HG03103 (cell line): Measurements from ENCODE around the gene RETREG2.
A peak's percentile ranks its signal among the peaks of the same experiment; 100 is the strongest.
"Not testable (repeated sequence)": the region's sequence is repeated elsewhere in the genome, so short reads cannot be mapped to it uniquely, and the experiment has no call there.

ENCODE experiments used
- ATAC-seq: cut with Tn5 transposase; IDR thresholded peaks from one replicate; pipeline ENCODE4 v1.9.1; 2021; ENCODE audit warnings: low read depth; ENCODE audit not compliant: unreplicated experiment

Gene RETREG2

GRCh38 chr2:219184121-219184520 lies 6.0 kb downstream of the RETREG2 start:
- no peak for ATAC-seq

- ATAC-seq = no peak
Observed at GRCh38 chr2:219186754-219187456, 8.8 kb downstream of the RETREG2 start.

- ATAC-seq = no peak
Observed at GRCh38 chr2:219197388-219197787, 19.3 kb downstream of the RETREG2 start.

GRCh38 chr2:219198974-219199373 lies 20.9 kb downstream of the RETREG2 start:
- no peak for ATAC-seq

- no peak for ATAC-seq
Observed at GRCh38 chr2:219199470-219200211, 21.6 kb downstream of the RETREG2 start.

- ATAC-seq = not testable (repeated sequence)
Observed at GRCh38 chr2:219200502-219201326, 22.6 kb downstream of the RETREG2 start.

- ATAC-seq = not testable (repeated sequence)
Observed at GRCh38 chr2:219201331-219201730, 23.3 kb downstream of the RETREG2 start.

- ATAC-seq = no peak
Observed at GRCh38 chr2:219204425-219205164, 26.5 kb downstream of the RETREG2 start.

- no peak for ATAC-seq
Observed at GRCh38 chr2:219205165-219205538, 27.1 kb downstream of the RETREG2 start.

GRCh38 chr2:219205981-219206327 lies 27.9 kb downstream of the RETREG2 start:
- no peak for ATAC-seq

- ATAC-seq = peak; percentile 96
Observed at GRCh38 chr2:219206328-219207133, 28.5 kb downstream of the RETREG2 start, which contains the start of gene ZFAND2B. Gene ZFAND2B, plus strand, starts transcription at chr2:219206782. Its CDS starts 206 bp downstream, at chr2:219206988.

- no peak for ATAC-seq
Observed at GRCh38 chr2:219207134-219207883, 29.2 kb downstream of the RETREG2 start.

GRCh38 chr2:219207884-219208740 lies 30.0 kb downstream of the RETREG2 start:
- ATAC-seq = no peak

GRCh38 chr2:219209236-219210195 lies 31.4 kb downstream of the RETREG2 start:
- ATAC-seq = no peak

- ATAC-seq = no peak
Observed at GRCh38 chr2:219210196-219210885, 32.3 kb downstream of the RETREG2 start.

GRCh38 chr2:219210886-219211362 lies 32.8 kb downstream of the RETREG2 start:
- ATAC-seq = no peak
